ENCODE results near the gene APOD.

APOD gene

GRCh38 chr3:195587824-195588223 lies 4.1 kb upstream of the APOD start:
- in situ Hi-C loops (cut with MboI; ENCODE audit: low sequenced_read_pairs), result no loop called here

DNA sequence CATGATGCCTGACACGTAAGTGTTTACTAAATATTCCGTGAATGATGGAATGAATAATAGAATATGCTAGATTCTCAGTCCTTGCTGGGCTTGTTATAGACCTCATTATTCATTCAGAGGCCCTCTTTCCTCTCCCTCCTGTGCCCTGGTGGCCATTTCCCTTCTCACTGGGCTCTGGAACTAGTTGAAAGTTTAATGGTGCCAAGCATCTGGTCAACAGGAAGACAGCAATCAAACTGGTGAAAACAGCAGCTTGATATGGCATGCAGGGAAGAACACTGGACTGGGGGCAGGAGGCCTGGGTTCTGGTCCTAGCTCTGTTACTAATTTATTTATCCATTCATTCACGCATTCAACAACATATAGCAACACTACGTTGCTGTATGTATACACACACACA lies 3.7 kb upstream of the APOD start:
- in situ Hi-C loops (cut with MboI; ENCODE audit: low sequenced_read_pairs), result no loop called here

DNA sequence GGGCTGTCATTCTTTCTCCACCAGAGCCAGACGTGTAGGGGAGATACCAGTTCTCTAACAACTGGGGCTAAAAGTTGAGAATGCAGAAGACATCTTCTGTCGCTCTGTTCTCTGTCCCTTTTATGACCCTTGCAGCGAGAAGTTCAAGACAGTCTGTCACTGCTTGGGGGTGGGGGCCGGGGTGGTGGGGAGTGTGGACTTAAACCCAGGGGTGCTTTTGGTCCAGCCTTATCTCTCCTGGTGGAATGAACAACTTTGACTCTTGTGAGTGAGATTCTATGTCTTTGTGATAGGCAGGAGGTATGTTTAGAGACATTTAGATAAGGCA lies 767 bp upstream of the APOD start:
- in situ Hi-C loops (cut with MboI; ENCODE audit: low sequenced_read_pairs), result no loop called here

- in situ Hi-C loops (cut with MboI; ENCODE audit: low sequenced_read_pairs), result no loop called here
Observed at GRCh38 chr3:195582947-195583346, 793 bp downstream of the APOD start.

DNA sequence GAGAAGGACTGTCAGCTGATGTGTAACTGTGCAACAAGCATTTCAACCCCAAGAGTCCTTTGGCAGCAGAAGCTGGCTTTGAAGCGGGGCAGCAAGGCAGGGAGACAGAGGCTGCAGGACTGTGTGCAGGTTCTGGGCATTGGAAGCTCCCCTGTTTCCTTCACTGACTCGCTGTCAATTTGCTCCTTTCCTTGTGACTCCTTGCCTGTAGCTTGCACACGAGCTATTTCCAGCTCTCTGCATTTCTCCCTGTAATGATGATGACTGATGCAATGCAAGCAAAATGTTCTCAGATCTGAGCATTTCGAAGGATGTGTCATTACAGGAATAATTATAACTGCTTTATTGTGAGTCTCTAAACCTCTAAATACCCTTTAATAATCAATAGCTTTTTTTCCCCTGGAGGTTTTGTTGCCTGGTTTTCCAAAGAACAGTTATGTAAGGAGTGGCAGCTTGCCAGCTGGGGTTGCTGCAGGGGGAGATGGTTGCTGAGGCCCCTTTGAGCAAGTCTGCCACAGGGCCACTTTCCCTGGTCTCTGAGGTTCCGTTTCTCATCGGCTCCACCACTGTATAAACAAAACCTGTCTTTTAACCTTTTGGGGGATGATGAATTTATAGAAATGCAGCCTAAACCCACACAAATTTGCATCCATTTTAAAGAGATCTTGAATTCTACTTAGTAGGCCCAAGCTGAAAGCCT lies 2.8 kb downstream of the APOD start:
- in situ Hi-C loops (cut with MboI; ENCODE audit: low sequenced_read_pairs), result no loop called here

DNA sequence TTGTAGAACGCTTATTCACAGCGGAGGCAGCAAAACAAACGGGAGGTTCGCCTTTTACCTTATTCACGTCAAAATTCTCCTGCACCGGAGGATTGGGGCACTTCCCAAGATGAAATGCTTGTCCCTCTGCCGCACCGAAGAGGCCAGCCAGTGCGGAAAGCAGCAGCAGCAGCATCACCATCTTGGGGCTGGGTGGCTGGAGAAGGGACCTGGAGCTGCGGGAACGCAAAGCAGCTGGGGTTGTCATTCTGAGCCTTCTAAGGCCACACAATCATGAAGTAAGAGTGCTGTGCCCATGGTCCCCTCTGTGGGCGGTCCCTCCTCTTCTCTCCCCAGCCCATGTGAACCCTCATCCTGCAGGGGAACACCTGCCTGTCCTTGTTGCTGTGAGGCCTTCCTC lies 4.5 kb downstream of the APOD start:
- in situ Hi-C loops (cut with MboI; ENCODE audit: low sequenced_read_pairs), result no loop called here

DNA sequence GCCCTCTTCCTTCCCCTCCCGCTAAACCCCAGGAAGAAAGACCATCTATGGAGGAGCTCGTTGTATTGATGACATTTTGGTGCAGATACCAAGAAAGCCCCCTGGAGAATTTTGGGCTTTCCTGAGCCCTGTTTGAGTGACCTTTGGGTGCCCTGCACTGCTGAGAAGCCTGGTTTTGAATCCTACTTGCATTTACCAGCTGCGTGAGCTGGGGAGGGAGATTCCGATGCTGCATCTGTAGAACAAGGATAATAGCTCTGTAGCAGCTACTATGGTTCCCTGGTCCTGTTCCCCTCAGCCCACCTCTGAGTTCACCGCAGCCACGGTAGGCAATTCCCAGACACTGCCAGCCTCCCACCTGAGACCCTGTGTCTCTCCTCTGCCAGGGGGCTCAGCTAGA lies 5.2 kb downstream of the APOD start:
- in situ Hi-C loops (cut with MboI; ENCODE audit: low sequenced_read_pairs), result no loop called here

DNA sequence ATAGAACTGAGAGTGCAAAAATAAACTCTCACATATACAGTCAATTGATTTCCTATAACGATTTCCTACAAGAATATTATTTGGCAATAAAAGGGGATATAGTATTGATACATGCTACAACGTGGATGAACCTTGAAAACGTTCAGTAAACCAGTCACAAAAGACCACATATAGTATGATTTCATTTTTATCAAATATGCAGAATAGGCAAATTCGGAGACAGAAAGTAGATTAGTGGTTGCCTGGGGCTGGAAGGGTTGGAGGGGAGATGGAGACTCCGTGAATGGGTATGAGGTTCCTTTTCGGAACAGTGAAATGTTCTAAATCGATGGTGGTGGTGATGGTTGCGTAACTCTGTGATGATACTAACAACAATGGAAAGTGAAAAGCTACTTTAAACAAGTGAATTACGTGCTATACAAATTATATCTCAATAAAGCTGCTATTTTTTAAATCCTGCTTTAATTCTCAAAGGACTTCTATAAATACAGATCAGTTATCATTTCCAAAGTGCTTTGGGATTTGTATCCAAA lies 6.0 kb downstream of the APOD start:
- in situ Hi-C loops (cut with MboI; ENCODE audit: low sequenced_read_pairs), result no loop called here

DNA sequence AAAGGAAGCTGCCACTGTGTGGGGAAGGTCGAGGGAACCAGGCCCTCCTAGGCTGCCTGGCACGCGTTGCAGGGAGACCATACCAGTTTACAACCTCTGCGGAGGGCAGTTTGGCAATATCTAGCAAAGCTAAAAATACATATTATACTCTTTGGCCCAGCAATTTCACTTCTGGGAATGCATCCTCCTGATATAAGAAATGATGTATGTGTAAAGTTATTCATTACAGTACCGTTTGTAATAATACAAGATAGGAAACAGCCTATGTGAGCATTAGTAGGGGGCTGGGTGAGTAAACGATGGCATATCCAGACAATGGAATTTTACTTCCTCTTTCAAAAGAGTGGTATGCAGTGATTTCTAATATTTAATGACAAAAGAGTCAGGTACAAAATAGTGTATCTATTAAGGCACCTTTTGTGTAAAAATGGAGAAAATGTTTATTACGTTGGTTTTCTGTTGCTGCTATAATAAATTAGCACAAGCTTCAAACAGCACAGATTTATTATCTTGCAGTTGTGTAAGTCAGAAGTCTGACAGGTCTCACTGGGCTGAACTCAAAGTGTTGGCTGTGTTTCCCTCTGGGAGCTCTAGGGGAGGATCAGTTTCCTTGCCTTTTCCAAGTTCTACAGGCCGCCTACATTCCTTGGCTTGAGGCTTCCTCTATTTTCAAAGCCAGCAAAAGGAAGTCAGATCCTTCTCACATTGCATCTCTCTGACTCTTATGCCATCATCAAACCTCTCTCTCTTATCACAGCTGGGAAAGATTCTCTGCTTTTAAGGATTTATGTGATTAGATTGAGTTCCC lies 9.0 kb downstream of the APOD start:
- in situ Hi-C loops (cut with MboI; ENCODE audit: low sequenced_read_pairs), result no loop called here

- in situ Hi-C loops (cut with MboI; ENCODE audit: low sequenced_read_pairs), result no loop called here
Observed at GRCh38 chr3:195573611-195574496, 9.9 kb downstream of the APOD start.

- in situ Hi-C loops (cut with MboI; ENCODE audit: low sequenced_read_pairs), result no loop called here
Observed at GRCh38 chr3:195571361-195571760, 12.4 kb downstream of the APOD start.

- in situ Hi-C loops (cut with MboI; ENCODE audit: low sequenced_read_pairs), result no loop called here
Observed at GRCh38 chr3:195570912-195571311, 12.8 kb downstream of the APOD start.

- in situ Hi-C loops (cut with MboI; ENCODE audit: low sequenced_read_pairs), result no loop called here
Observed at GRCh38 chr3:195570344-195570743, 13.4 kb downstream of the APOD start.

- in situ Hi-C loops (cut with MboI; ENCODE audit: low sequenced_read_pairs), result no loop called here
Observed at GRCh38 chr3:195568630-195569029, 15.1 kb downstream of the APOD start.

GRCh38 chr3:195566797-195567196 lies 16.9 kb downstream of the APOD start:
- in situ Hi-C loops (cut with MboI; ENCODE audit: low sequenced_read_pairs), result no loop called here

GRCh38 chr3:195565716-195566115 lies 18.0 kb downstream of the APOD start:
- in situ Hi-C loops (cut with MboI; ENCODE audit: low sequenced_read_pairs), result no loop called here

DNA sequence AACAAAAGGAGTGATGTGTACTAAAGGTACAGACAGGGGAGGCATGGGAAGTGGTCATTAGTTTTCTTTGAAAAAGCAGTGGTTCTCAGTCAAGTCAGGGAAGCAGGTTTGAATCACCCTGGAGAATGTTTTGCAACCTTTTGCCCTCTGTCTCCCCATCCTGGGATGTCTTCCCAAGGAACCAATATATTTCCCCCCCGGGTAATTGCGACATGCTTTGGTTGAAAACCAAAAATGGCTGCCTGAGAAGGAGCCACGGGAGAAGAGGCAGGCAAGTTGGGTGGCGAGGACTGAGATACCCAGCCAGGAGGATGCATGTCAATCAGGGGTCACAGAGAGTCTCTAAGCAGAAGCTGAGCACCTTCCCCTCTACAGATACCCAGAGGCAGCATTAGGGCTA lies 20.4 kb downstream of the APOD start:
- in situ Hi-C loops (cut with MboI; ENCODE audit: low sequenced_read_pairs), result no loop called here

GRCh38 chr3:195559723-195560409 lies 23.9 kb downstream of the APOD start:
- in situ Hi-C loops (cut with MboI; ENCODE audit: low sequenced_read_pairs), result no loop called here

- in situ Hi-C loops (cut with MboI; ENCODE audit: low sequenced_read_pairs), result no loop called here
Observed at GRCh38 chr3:195558602-195559001, 25.1 kb downstream of the APOD start.

DNA sequence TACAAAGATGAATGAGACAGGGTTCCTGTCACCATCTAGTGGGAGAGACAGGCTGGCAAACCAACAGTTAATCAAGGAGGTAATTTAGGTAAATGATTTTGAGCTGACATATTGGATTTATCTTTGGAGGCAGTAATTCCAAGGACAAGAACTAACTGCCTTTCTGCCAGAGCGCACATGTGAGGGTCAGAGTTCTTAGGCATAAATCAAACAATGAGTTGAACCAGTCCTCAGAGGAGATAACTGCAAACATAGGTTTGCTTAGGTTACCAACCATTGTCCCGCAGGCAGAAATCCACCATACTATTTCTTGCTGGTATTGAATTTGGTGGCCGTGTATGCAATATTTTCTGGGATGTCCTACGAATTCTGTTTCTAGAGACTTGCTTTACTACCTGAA lies 26.4 kb downstream of the APOD start:
- in situ Hi-C loops (cut with MboI; ENCODE audit: low sequenced_read_pairs), result no loop called here

GRCh38 chr3:195556390-195556789 lies 27.4 kb downstream of the APOD start:
- in situ Hi-C loops (cut with MboI; ENCODE audit: low sequenced_read_pairs), result no loop called here
